Activated CD4-positive, alpha-beta T cell treated with anti-CD3 and anti-CD28 coated beads, Interleukin-10, Interleukin-2, amounts not matched to agents 100 ng/mL and 50 ng/mL, durations not matched to agents 16 hours and 8 hours (primary cell): ENCODE data around the gene NXPH3.
A peak's percentile ranks its signal among the peaks of the same experiment; 100 is the strongest.
"Not testable (repeated sequence)": the region's sequence is repeated elsewhere in the genome, so short reads cannot be mapped to it uniquely, and the experiment has no call there.

Experiments used
- DNase-seq: peaks from one replicate; pipeline ENCODE4 v3.0.0-alpha.2; 2020

Gene NXPH3

DNA sequence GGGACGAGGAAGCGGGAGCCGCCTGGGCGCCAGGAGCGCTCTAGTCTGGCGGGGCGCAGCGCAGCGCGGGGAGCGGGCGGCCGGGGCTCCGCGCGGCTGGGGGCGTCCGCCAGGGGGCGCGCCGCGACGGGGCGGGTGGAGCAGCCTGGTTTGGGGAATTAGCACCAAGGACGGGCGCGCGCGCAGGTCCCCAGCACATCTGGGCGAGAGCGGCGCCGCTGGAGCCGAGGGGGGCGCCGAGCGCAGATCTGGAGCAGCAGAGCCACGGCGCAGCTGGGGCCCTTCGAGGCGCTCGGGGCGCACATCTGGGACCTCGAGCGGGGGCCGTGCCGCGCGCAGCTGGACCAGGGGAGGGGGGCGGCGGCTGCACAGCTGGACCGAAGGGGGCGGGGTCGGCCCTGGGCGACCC lies at the start of gene NXPH3:
Gene NXPH3 (plus strand): TSS at position 193 of the 409 bp plus-strand sequence. CDS start 349 bp downstream, outside the sequence.
- peak; percentile 78 for DNase-seq

DNA sequence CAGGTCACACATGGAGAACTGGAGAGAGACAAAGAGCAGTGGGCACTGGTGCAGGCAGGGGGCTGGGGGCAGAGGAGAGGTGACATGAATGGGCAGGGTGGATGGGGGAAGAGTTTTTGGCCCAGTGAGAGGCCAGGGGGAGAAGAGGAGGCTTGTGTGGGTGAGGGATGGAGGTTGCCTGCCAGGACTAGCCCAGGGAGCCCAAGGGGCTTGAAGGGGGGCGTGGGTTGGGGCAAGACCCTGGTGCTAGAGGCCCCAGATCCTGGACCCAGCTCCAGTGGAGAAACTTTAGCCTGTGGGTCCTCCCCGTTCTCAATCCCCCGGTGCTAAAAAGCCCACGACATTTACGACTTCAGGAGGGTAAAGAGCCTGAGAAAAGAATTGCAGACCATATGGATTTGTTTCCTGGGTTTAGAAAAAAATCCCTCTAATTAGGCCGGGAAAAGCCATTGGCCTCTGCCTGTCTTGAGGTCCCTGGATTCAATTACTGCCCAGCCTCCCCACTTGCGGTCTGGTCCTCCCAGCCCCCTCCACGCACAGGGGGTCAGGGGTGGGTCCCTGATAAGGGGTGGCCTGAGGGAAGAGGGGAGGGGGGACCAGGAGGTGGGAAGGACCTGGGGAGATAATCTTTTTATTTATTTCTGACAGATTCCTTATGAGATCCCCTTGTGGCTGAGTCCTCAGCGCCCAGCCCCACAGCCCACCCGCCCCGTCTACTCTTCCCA lies 47.6 kb upstream of the NXPH3 start:
- no peak for DNase-seq

DNA sequence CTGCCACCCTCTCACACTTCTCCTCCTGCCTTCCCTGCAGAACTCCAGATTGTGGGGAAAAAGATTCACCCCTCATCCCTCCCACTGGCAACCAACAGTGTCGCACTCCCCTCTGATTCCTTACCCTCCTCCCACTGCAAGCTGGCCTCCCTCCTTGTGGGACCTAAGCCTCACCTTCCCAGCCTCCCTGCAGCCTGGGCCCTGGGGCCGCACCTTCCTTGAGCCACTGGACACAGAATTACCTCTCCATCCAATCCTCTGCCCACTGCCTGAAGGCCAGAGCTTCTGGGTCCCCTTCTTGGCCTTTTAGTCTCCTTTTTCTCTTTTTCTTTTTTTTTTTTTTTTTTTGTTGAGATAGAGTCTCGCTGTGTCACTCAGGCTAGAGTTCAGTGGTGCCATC lies 46.7 kb upstream of the NXPH3 start:
- no peak for DNase-seq

DNA sequence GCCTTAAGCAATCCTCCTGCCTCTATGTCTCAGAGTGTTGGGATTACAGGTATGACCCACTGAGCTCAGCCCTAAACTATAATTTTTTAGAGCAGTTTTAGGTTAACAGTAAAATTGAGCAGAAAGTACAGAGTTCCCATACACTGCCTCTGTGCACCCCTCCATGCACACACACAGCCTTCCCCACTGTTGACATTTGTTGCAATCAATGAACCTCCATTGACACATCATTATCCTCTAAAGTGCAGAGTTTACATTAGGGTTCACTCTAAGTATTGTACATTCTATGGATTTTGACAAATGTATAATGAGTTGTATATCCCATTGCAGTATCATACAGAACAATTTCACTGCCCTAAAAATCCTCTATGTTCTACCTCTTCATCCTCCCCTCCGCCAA lies 45.6 kb upstream of the NXPH3 start:
- no peak for DNase-seq

DNA sequence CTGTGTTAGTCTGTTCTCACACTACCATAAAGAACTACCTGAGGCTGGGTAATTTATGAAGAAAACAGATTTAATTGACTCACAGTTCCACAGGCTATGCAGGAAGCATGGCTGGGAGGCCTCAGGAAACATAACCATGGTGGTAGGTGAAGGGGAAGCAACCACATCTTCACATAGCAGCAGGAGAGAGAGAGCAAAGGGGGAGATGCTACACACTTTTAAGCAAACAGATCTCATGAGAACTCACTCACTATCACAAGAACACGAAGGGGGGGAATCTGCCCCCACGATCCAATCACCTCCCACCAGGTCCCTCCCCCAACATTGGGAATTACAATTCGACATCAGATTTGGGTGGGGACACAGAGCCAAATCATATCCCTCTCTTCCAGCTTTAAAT lies 31.8 kb upstream of the NXPH3 start:
- DNase-seq, result no peak

DNA sequence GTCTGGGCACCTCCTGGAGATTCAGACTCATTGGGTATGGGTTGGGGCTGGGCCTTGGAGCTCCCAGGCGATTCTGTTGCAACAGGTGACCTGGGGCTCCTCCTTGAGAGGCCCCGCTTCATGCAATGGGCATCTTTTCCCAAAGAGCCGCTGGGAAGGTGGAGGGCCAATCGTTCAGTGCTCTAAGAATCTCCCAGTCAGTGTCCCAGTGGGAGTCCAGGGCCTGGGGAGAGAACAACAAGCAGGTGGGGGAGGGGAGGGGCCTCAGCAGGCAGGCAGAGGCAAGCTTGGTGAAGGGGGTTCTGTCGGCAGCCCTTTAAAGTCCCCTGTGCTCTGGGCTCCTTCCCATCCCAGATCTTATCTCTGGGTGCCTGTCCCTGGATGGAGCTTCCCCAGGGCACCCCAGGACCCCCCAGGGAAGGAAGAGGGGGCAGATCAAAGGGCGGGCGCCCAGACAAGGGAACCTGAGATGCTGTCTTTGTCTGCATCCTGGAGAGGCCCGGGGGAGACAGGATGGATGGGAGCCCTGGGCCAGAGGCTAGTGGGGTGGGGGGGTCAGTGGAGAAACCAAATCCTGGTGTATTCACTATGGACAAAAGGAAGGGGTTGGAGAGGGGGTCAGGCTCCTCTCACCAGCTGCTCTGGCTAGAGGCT lies 30.5 kb upstream of the NXPH3 start:
- DNase-seq, result no peak

DNA sequence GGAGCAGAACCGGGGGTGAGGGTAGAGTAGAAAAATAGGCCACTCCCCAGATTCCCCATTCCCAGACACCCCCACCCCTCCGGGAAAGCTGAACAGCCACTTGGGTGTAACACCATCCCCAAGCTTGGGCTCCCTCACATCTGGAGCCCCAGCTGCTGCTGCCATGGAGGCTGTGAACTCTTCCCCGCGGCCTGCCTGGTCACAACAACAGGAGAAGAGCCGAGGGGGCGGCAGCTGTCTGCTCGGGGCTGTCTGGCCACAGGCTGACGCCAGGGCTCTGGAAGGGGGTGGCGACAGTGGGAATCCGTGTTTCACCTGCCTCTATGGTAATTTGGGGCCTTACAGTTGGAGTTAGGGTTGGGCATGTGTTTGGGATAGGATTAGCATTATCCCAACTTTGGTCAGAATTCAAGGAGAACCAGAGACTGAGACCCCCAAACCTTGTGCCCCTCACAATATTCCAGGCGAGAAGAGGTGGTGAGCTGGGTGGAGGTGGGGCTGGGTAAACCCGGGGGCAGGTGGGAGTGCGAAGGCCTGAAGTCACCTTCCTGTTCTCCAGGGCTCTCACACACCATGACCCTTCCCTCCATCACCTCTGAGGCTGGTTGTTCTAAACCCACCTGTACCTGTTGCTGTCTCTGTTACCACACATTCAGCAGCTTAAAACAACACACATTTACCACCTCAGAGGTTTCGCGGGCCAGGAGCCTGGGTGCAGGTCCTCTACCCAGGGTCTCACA lies 29.7 kb upstream of the NXPH3 start:
- DNase-seq, result no peak

DNA sequence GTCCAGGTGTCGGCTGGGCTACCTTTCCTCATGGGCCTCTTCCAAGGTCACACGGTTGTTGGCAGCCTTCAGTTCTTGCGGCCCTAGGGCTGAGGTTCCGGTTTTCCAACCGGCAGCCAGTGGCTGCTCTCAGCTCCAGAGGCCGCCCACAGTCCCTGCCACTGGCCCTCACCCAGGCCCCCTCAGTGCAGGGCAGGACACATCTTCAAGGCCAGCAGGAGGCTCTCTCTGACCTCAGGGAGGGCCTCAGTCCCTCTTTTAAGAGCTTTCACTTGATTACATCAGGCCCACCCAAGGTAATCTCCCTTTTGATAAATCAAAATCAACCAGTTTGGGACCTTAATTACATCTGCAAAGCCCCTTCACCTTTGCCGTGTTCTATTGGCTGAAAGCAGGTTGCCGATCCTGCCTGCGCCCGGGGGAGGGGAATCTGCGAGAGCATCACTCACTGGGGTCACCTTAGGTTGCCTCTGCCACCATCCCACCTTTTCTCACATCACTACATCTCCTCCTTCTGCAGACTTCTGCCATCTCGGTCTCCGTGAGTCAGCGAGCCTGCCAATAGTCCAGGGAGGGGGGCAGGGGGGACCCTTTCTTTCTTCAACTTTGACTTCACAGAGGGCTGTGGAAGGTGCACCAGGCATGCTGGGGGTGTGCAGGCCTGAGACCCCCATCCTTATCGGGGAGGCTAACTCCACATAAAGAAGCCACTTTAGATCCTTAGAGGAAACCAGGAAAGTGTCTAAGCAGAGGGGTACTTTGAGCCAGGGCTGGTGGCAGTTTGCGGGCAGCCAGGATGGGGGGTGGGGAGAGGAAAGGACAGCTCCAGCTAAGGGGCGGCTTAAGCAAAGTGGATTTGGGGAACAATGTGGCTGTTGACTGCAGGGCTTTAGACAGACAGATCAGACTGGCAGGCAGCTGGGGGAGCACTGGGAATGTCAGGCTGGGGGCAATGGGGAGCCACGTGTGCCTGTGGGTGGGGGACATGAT lies 28.8 kb upstream of the NXPH3 start:
- no peak for DNase-seq

DNA sequence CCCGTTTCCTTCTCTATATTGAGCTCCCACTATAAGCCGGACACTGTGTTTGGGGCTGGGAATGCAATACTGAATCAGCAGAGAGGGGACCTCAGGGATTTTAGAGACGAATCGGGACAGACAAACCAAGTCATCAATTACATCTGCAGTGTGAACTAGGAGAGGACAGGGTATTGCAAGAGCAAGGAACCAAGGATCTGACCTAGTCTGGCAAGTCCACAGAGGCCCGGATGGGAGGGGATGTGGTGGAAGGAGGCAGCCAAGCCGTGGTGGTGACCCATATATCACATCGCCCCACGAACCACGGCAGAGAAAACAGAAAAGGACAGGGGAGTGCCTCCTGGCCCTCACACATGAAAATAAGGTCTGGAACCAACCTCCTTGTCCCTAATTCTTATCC lies 28.1 kb upstream of the NXPH3 start:
- DNase-seq, result no peak

DNA sequence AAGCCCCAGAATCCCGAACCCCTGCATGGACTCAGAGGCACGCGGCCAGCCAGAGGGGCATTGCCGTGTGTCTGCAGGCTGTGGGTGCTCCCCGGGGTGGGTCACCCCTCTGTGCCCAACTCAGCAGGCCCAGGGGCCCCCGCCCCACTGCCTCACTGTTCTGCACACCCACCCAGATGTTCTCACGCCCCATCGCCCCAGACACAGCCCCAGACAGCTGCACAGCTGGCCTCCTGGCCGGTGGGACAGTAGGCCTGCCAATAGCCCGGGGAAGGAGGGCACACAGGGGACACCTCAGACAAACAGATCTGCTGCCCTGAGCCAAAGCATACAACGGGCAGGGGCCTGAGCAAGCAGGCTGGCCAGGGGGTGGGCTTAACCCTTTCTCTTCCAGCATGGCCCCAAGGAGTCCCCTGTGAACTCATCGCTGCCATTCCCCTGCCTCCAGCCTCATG lies 27.6 kb upstream of the NXPH3 start:
- DNase-seq, result no peak

DNA sequence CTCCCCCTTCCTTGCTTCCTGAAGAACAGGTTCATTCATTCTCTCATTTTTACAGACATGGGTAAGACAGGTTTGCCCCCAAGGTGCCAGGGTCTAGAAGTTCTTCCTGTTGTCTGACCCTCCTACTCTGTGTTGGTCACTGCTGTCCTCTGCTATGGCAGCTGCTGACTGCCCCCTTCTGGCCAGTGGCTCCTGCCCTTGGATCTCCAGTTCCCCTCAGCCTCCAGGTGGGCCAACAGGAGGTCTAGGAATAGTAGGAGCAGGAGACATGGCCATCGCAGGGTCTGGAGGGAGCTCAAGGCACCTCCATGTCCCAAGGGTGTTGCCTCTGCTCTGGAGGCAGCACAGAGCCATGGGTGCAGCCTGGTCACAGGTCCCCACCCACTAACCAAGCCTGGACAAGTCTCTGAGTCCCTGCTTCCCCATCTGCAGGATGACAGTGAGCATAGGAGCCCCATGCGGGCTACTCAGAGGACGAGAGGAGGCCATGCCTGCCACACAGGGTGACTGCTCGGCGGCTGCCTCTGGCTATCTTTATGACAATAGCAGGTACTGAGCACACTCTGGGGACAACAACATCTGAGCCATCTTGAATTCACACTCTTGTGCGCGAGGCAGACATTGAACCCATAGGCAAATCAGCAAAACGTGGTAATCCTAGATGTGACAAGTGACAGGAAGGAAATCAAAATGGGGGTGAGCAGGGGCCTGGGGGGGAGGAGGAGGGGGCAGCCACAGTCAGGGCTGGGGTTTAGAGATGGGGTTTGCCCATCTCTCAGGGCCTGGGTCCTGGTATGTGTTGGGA lies 27.0 kb upstream of the NXPH3 start:
- DNase-seq, result no peak

DNA sequence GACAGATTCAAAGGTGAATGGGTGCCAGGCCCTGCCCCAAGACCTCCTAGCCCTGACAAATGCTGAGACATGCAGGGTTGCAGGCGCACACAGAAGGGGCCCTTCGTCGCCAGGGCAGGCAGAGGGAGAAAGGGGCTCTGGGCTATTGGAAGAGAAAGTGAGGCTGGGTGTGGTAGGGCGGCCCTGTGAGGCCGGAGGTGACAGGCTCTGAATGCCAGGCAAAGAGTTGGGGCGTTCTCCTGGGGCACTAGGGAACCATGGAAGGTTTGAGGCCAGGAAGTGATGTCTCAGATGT lies 26.4 kb upstream of the NXPH3 start:
- DNase-seq, result no peak

DNA sequence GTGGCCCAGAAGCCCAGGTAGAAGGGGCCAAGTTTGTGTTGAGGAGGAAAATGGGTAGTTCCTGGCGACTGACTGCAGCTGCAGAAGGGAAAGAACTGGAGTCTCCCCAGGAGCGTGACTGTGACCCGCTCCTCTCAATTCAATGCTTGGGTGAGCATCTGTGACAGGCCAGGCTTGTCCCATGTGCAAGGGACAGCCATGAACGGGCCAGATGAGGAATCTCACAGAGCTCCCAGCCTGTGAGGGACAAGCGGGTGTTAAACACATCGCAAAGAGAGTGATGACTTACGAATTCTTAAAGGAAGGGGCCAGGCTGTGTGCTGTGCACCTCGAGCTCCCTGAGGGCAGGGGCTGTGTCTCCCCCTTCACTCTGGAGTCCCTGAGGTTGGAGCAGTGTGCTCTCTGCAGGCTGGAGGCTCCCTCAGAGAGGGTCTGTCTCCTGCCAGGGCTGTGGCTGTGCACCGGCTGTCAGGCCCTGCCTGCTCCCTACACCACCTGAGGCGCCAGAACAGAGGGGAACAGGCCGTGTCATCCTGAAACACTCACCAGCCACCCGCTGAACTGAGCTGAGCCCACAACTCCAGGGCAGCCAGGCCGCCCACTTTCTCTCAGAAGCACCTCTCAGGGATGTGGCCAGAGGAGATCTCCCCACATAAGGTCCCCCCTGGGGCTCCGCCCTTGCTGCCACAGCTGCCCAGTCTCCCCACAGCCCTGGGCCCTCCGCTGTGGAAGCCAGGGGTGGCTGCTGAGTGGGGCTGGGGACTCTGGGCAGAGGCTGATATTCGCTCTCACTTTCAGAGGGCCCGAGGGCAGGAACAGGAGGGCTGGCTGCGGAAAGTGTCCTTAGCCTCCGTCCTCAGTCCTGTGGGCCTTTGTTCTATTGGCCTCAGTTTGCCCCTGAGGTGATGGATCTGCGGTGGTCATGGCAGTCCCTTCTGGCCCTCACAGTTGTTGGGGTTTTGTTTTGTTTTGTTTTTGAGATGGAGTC lies 25.7 kb upstream of the NXPH3 start:
- no peak for DNase-seq

DNA sequence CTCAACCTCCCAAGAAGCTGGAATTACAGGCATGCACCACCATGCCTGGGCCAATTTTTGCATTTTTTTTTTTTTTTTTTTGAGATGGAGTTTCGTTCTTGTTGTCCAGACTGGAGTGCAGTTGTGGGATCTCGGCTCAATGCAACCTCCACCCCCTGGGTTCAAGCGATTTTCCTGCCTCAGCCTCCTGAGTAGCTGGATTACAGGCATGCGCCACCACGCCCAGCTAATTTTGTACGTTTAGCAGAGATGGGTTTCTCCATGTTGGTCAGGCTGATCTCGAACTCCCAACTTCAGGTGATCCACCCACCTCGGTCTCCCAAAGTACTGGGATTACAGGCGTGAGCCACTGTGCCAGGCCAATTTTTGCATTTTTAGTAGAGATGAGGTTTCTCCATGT lies 24.9 kb upstream of the NXPH3 start:
- DNase-seq, result not testable (repeated sequence)

DNA sequence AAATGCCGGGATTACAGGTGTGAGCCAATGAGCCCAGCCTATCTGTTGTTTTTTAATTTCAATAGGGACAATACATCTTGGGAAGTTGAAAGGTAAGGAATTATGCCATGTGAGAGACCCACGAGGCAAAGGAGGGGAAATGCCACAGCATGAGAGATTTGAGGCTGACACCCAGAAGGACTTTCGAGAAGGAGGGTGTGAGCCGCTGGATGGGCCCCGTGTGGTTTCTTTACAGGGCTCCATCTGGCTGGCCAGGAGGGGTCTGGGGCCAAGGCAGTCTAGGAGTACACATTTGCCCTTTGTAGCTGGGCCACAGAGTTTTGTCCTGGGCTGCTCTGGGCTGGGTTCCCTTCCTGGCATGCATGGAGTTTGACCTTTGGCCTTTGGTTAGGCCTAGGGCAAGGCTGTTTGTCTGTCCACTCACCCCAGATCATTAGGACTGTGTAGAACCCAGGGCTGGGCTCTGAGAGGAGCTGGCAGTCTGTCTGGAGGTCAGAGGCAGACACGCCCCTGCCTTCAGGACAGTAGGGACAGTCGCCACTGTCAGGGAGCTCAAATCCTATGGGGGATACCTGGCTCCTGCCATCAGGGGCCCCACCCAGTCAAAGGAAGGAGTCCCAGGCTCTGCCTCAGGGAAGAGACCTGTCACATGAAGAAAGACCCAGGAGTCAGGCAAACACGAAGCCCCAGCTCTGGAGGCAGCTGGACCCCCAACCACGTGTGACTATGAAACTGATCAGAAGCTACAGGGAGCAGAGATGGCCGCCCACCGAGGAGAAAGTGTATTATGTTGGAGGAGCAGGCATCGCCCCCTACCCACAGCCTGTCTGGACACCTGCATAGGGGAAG lies 24.2 kb upstream of the NXPH3 start:
- no peak for DNase-seq

DNA sequence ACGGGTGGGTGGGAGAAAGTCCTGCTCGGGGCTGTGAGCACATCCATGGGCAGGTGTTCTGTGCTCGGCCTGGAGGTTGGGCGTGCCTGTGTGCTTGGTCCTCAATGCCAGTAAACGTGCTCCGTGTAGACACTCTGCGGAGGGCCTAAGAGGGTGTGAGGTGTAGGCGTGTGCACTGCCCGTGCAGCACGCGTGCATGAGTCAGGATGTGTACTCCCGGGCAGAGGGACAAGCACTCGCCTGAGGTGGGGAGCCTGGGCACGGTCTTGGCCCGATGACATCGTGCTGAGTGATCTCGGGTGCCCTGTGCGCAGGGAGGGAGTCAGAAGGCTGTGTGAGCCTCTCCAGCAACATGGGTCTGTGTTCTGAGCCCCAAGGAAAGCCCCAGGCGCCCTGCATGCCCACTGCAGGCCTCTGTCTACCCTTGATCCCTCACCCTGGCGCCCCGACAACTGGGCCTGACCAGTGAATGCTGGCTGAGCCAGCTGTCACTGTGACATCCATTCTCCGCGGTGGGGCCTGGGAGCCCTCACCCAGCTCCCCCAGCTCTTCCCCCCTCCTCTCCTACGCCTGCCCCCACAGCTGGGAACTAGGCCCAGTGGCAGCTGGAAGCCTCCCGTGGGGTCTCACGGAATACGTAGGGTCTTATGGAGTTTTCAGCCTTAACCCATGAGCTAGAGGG lies 23.5 kb upstream of the NXPH3 start:
- no peak for DNase-seq

DNA sequence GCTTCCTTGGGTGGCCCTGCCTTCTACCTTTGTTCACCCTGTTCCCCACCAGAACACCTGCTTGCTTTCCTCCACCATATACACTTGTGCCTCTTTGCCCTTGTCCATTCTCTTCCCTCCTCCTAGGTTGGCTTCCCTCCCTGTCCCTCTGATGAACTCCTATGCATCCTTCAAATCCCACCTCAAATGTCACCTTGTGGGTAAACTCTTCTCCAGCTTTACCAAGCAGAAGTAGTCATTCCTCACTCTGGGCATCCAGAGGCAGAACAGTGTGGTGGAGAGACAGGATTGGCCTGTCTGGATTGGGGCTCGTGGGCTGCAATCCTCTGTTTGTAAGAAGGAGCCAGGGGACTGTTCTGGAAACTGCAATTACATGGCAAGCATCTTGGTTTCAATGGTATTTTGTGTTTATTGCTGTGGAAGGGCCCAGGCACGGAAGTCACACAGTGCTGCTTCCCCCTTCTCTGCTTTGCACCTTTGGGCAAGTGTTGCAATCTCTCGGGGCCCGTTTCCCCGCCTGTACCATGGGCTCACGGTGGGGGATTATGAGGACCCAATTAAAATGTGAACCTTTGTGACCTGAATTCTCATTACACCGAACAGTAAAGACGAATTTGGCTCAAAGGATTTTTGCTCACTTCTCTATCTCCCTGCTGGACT lies 21.9 kb upstream of the NXPH3 start:
- no peak for DNase-seq

DNA sequence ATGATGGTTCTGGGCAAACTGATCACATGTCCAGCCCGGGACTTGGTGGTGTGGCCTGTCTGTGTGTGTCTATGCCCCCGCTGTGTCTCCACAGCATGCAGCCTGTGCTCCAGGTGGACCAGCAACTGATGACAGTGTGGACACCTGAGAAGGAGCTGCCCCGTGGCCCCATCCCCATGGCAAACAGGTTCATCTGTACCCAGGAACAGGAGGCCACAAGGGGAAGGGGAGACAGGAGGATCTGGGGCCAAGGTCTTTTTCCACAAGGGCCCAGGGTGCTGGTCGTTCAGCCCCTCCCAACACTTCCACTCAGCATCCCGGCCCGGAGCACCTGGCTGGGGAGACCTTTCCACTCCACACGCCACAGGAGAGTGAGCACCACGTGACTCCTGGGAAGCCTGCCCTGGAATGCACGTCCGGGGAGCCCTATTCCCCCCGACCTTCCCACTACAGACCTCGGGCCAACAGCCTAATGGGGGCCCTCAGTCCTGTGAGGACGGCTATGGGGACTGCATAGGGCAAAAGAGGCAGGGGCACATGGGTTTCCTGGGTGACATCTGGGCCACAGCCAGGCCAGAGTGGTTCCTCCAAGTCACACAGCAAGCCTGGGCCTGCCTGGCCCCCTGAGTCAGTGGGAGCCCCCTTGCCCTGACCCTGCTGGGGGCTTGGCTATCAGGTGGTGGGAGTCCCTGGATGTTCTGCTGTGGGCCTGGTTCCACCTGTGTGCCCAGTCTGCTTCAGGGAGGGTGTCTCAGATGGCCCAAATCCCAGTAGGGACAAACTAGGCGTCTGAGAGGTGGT lies 20.8 kb upstream of the NXPH3 start:
- DNase-seq, result no peak
